IPS-18c (cell line): ENCODE measurements around the gene GJC2.
A peak's percentile ranks its signal among the peaks of the same experiment; 100 is the strongest.
"Not testable (repeated sequence)": the region's sequence is repeated elsewhere in the genome, so short reads cannot be mapped to it uniquely, and the experiment has no call there.

Experiments
- H3K4me3 ChIP-seq: 2 replicates; pipeline ENCODE4 v1.7.0; 2013; ENCODE audit warnings: low read depth, mild to moderate bottlenecking, low read length, moderate library complexity; ENCODE audit not compliant: insufficient read depth
- H3K9me3 ChIP-seq: one replicate; pipeline ENCODE4 v1.6.1; 2013; ENCODE audit warnings: mild to moderate bottlenecking, low read length, moderate library complexity; ENCODE audit not compliant: control insufficient read depth, insufficient read depth

GJC2 gene

GRCh38 chr1:228162286-228163006 lies 12.7 kb downstream of the GJC2 start:
- no peaks in the 10 kb centered on the region for H3K9me3 ChIP-seq
- H3K4me3 ChIP-seq = no peak overlapping the region

DNA sequence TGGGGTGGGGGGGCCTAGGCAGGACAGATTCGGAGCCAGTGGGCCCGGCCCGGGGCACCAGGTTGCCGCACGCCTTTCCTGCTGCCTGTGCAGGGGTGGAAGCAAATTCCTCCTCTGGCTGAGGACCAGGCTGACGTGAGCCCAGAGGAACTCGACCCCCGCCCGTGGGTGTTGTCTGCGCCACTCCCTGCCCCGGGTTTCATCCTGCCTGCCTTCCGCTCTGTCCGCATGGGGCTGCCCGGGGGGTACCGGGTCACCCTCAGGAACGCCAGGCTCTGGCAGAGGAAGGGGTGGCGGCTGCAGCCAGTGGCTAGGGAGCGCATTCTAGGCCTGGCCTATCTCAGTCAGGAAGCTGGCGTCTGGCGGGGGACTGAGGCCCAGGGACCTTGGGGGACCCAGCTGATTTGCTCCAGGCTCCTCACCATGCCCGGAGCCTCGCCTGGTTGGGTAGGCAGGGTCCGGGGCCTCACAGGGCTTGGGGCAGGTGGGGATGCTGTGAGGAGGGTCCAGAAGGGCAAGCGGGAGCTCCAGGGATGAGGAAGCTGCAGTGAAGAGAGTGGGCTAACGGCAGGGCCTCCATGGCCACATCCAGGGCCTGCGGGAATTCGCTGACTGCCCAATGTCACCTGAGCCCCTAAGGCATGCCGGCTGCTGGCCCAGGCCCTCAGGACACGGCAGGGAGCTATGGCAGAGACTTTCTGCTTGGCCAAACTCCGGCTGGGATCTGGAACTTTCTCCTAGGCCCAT lies 13.4 kb downstream of the GJC2 start:
- Histone ChIP-seq H3K9me3 (no peaks in the 10 kb centered on the region), H3K4me3 (no peak overlapping the region)

- Histone ChIP-seq H3K4me3 (no peak overlapping the region), H3K9me3 (no peaks in the 10 kb centered on the region)
Observed at GRCh38 chr1:228163776-228164519, 14.2 kb downstream of the GJC2 start.

- H3K4me3 ChIP-seq = peak overlapping the region; percentile 63; the same call in 1 of the 2 replicates
Observed at GRCh38 chr1:228164561-228165371, 15.0 kb downstream of the GJC2 start.

DNA sequence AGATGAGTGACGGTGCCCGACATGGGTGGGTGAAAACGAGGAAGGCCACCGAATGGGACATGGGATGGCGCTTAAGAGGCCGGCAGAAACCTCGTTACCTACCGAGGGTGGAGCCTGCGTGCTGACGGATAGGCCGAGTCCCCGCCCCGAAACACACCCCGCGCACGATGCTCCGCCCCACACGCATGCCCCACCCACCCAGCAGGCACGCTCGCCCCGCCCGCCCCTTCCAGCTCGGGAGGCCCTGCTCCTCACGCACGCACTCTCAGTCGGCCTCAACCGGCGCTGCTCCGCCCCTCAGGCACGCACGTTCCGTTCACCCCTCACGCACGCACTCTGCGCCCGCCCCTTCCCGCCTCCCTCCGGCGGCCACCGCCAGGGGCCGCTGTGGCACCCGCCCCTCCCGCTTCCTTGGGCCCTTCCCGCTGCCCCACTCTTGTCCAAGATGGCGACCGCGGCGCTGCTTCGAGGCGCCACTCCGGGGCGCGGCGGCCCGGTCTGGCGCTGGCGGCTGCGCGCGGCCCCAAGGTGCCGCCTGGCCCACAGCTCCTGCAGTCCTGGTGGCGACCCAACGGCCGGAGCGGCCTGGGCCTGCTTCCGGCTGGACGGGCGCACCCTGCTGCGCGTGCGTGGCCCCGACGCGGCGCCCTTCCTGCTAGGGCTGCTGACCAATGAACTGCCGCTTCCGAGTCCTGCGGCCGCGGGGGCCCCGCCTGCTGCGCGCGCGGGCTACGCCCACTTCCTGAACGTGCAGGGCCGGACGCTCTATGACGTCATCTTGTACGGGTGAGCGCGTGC lies 15.8 kb downstream of the GJC2 start, which contains the start of gene IBA57:
Gene IBA57, plus strand, starts transcription at position 433 of the 798 bp plus-strand sequence. Its CDS starts 13 bp downstream, at position 446.
- Histone ChIP-seq H3K9me3 (no peaks in the 10 kb centered on the region), H3K4me3 (peak within 1 kb of the TSS; percentile 85)

More at GRCh38 chr1:228164561-228165371, 15.0 kb downstream of the GJC2 start:
- no peaks in the 10 kb centered on the region for H3K9me3 ChIP-seq

DNA sequence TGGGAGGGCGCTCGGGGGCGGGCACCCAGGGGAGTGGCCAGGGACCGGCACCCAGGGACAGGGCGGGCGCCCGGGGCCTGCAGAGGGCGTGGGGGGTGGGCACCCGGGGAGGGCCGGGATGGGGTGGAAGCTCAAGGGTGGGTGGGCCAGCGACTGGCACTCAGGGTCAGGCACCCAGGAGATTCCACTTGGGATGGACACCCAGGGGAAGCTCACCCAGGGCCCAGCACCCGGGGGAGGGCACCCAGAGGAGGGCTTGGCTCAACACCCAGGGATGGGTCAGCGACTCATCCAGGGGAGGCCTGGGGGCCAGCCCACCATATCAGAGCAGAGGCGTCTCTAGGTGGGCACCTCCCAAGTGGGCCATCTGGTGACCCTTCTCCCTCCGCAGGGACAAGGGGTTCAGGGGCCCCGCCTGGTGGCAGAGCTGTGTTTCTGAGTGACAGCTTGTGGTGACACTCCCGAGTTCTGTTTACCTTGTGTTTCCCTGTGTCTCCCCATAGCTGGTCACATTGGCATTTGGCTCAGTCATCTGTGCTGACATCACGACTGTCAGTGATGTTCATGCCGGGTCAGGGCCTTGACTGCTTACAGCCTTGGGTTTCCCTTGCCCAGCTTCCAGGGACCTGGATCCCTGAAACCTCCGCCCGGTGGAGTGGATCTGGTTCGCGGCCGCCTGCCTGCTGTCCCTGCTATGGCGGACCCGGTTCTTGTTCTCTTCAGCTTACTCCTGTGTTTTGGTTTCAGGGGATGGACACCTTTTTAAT lies 16.6 kb downstream of the GJC2 start:
- Histone ChIP-seq H3K9me3 (no peaks in the 10 kb centered on the region), H3K4me3 (peak overlapping the region; percentile 85)

DNA sequence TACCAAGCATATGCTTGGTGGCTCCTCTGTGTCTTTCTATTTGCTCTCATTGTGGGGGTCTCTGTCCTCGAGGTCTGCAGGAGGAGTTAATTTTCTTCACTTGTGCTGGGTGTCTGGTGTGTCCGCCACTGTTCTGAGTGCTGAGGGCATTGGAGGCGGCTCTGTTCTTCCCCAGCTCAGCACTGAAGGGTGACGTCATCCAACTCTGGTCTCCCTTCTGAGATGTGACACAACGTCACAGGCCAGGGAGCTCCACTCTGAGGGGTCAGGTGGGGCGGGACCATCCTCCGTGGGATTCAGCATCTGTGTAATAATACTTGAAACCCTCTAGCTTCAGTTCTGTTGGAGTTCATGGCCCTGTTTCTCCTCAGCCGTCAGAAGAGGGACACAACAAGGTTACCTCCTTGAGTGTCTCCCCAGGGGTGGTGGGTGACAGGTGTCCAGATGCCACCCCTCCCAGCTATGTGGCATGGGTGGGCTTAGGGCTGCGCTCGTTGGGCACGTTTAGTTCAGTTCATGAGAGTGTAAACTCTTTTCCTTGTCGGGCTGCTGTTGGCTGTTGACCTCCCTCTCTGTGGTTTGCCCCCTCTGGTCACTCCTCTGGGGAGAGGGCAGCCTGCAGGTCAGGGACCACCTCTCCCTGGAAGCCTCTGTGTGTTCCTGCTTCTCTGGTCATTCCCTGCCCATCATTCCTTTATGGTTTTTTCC lies 19.0 kb downstream of the GJC2 start:
- Histone ChIP-seq H3K9me3 (no peaks in the 10 kb centered on the region), H3K4me3 (no peak overlapping the region)

GRCh38 chr1:228169345-228169744 lies 19.6 kb downstream of the GJC2 start:
- H3K4me3 ChIP-seq = no peak overlapping the region
- H3K9me3 ChIP-seq = no peaks in the 10 kb centered on the region

- H3K9me3 ChIP-seq = no peaks in the 10 kb centered on the region
- H3K4me3 ChIP-seq = no peak overlapping the region
Observed at GRCh38 chr1:228170666-228171065, 20.9 kb downstream of the GJC2 start.

- Histone ChIP-seq H3K4me3 (no peak overlapping the region), H3K9me3 (no peaks in the 10 kb centered on the region)
Observed at GRCh38 chr1:228171221-228171891, 21.6 kb downstream of the GJC2 start.

- Histone ChIP-seq H3K4me3 (no peak overlapping the region), H3K9me3 (no peaks in the 10 kb centered on the region)
Observed at GRCh38 chr1:228172591-228173527, 23.1 kb downstream of the GJC2 start.

DNA sequence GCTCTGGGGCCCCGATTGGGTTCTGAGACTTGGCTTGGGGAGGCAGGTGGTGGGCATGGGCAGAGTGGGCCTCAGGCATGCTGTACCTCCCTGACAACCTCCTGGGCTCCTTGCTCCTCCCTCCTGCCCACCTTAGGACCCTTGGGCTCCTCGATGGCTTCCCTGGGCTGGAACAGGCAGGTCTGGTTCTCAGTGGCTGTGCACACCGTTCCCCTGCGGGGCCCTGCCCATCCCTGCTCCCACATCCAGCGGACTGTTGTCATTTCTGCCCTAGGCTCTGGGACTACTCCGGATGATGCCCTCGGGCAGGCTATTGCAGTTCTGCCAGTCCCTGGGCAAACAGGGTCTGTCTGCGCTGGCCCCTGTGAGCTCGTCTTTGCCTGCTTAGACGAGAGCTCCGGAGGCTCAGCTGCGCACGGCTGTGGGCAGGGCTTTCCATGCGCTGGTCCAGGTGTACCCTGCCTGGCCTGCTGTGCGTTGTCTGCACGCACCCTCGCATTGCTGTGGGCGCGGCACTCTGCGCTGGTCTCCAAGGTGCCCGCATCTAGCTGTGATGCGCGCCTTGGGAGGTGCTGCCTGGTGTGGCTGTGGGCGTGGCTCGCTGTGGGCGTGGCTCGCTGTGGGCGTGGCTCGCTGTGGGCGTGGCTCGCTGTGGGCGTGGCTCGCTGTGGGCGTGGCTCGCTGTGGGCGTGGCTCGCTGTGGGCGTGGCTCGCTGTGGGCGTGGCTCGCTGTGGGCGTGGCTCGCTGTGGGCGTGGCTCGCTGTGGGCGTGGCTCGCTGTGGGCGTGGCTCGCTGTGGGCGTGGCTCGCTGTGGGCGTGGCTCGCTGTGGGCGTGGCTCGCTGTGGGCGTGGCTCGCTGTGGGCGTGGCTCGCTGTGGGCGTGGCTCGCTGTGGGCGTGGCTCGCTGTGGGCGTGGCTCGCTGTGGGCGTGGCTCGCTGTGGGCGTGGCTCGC lies 24.1 kb downstream of the GJC2 start:
- not testable (repeated sequence) for H3K9me3 ChIP-seq, H3K4me3 ChIP-seq
